ENCODE data around the gene ACTL6B.
"Not testable (repeated sequence)": the region's sequence is repeated elsewhere in the genome, so short reads cannot be mapped to it uniquely, and the experiment has no call there.

Gene ACTL6B

DNA sequence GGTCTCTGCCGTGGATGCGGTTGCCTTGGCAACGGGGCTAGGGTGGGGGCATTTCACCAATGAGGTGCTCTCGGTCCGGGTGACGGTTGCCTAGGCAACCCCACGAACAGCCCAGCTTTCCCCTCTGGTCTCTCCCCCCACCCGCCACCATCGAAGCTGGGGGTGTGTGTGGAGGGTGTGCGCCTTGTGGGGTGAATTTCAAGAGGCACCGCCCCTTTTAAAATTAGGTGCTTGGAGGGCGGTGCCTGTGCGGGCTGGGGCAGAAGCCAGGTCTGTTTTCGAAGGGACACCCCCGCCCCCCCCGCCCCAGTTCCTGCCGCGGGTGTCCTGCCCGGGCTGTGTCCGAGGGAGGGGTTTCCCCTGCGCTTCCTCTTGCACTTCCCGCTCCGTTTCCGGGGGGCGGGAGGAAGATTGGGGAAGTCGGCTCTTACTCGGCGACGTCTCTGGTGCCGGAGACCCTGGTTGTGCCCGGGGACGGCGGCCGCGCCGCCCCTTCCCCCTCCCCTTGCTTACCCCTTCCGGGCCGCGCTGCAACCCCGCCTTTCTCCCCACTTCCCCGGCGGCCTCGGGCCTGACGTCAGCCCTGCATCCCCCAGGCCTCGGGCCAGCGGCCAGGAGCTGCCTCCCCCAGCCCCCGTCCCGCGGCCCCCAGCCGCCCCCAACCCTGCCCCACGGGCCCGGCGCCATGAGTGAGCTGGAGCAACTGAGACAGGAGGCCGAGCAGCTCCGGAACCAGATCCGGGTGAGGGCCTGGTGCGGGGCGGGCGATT, 19.5 kb upstream of the ACTL6B start:
- Histone ChIP-seq H3K4me1 (ENCODE audit: control insufficient read depth, insufficient read depth, low read length) (no peaks in the 10 kb centered on the region), H3K27ac (ENCODE audit: low read depth, low read length) (peak overlapping the region; percentile 60)

DNA sequence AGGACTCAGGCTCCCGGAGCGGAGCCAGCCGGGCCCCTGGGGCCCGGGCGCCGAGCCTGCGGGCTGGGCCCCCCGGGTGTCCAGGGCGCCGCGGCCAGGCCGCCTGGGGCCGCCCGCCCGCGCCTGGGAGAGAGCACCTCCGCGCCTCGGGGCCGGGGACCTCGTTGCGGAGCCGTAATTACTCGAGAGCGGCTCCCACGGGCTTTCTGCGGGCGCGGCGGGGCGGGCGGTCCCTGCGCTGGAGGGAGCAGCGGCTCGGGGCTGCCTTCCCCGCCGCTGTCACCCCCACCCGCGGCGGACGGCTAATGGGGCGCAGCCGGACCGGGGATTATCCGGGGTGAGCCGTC, 18.8 kb upstream of the ACTL6B start:
- Histone ChIP-seq H3K36me3 (ENCODE audit: control insufficient read depth, insufficient read depth, low read length) (peaks cover 35% of the 10 kb centered on the region), H3K9me3 (ENCODE audit: control insufficient read depth, insufficient read depth, low read length) (no peaks in the 10 kb centered on the region), H3K27ac (ENCODE audit: low read depth, low read length) (peak overlapping the region; percentile 35), H3K27me3 (ENCODE audit: control insufficient read depth, insufficient read depth, low read length) (peaks cover 2% of the 10 kb centered on the region; the same call in 1 of the 2 replicates), H3K9ac (ENCODE audit: low read depth, low read length) (no peak overlapping the region), H3K4me1 (ENCODE audit: control insufficient read depth, insufficient read depth, low read length) (no peaks in the 10 kb centered on the region), H3K4me3 (ENCODE audit: low read depth, low read length) (peak overlapping the region; percentile 85)

More for the DNA sequence above, 19.5 kb upstream of the ACTL6B start:
- H3K9me3 ChIP-seq (ENCODE audit: control insufficient read depth, insufficient read depth, low read length): no peaks in the 10 kb centered on the region
- H3K36me3 ChIP-seq (ENCODE audit: control insufficient read depth, insufficient read depth, low read length): peaks cover 42% of the 10 kb centered on the region
- H3K4me3 ChIP-seq (ENCODE audit: low read depth, low read length): peak overlapping the region; percentile 85
- no peak overlapping the region for H3K9ac ChIP-seq (ENCODE audit: low read depth, low read length)
- peaks cover 2% of the 10 kb centered on the region; the same call in 1 of the 2 replicates for H3K27me3 ChIP-seq (ENCODE audit: control insufficient read depth, insufficient read depth, low read length)

DNA sequence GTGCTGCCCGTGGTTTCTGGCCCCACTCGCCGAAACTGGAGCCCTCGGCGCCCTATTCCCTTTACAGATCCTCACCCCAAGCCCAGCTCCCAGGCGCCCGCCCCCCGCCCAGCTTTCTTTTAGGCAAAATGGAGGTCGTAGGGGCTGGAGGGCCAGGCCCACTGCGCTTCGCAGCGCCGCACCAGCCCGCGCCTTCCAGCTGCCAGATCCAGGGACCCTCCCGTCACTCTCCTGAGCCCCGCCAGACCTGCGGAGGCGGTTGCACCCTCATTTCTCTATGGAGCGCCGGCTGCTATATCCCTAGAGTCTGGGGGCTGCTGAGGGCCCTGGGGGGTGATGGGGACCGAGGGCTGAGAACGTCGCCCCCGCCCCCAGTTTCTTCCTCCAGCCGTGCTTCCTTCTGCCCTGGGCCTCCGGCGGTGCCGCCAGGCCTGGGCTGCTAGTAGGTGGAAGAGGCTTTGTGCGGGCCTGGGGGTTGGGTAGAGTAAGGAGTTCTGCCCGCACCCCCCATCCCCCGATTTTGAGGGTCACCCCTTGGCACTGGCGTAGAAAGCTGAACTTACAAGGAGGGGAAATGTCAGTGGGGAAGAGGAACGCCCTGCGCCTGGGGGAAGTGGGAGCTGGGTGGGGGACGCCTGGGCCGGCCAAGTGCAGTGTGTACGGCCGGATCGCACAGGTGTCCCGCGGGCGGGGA, 18.3 kb upstream of the ACTL6B start:
- H3K4me3 ChIP-seq (ENCODE audit: low read depth, low read length): peak overlapping the region; percentile 85
- H3K27me3 ChIP-seq (ENCODE audit: control insufficient read depth, insufficient read depth, low read length): peaks cover 2% of the 10 kb centered on the region; the same call in 1 of the 2 replicates
- H3K9ac ChIP-seq (ENCODE audit: low read depth, low read length): no peak overlapping the region
- no peaks in the 10 kb centered on the region for H3K9me3 ChIP-seq (ENCODE audit: control insufficient read depth, insufficient read depth, low read length)
- no peaks in the 10 kb centered on the region for H3K4me1 ChIP-seq (ENCODE audit: control insufficient read depth, insufficient read depth, low read length)
- peak overlapping the region; percentile 10 for H3K27ac ChIP-seq (ENCODE audit: low read depth, low read length)
- H3K36me3 ChIP-seq (ENCODE audit: control insufficient read depth, insufficient read depth, low read length): peaks cover 30% of the 10 kb centered on the region

DNA sequence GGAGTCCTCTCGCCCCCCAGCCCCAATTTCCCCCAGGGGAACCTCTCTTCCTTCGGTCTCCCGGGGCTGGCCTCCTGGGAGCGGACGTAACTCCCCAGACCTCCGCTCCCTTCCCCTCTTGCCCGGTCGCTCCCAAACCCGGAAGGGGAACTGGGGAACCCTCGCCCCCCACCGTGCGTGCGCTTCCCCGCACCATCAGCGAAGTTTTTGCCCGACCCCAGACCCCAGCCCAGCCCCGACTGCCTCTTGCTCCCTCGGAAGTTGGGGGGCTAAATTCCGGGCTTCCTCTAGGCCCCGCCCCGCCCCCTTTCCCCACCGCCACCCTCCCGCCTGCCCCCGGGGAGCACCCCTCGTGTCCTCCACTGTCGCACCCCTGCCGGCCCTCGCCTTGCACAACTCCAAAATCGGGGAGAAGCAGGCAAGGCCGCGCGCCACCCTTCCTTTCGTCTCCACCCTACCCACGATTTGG, 17.7 kb upstream of the ACTL6B start:
- no peaks in the 10 kb centered on the region for H3K4me1 ChIP-seq (ENCODE audit: control insufficient read depth, insufficient read depth, low read length)
- peak overlapping the region; percentile 85 for H3K4me3 ChIP-seq (ENCODE audit: low read depth, low read length)
- no peaks in the 10 kb centered on the region for H3K9me3 ChIP-seq (ENCODE audit: control insufficient read depth, insufficient read depth, low read length)
- H3K27ac ChIP-seq (ENCODE audit: low read depth, low read length): peak overlapping the region; percentile 99
- H3K36me3 ChIP-seq (ENCODE audit: control insufficient read depth, insufficient read depth, low read length): peaks cover 24% of the 10 kb centered on the region
- peaks cover 2% of the 10 kb centered on the region; the same call in 1 of the 2 replicates for H3K27me3 ChIP-seq (ENCODE audit: control insufficient read depth, insufficient read depth, low read length)
- H3K9ac ChIP-seq (ENCODE audit: low read depth, low read length): 0 out of 2 replicates have a peak overlapping the region, but pooled peaks have one; percentile 24

DNA sequence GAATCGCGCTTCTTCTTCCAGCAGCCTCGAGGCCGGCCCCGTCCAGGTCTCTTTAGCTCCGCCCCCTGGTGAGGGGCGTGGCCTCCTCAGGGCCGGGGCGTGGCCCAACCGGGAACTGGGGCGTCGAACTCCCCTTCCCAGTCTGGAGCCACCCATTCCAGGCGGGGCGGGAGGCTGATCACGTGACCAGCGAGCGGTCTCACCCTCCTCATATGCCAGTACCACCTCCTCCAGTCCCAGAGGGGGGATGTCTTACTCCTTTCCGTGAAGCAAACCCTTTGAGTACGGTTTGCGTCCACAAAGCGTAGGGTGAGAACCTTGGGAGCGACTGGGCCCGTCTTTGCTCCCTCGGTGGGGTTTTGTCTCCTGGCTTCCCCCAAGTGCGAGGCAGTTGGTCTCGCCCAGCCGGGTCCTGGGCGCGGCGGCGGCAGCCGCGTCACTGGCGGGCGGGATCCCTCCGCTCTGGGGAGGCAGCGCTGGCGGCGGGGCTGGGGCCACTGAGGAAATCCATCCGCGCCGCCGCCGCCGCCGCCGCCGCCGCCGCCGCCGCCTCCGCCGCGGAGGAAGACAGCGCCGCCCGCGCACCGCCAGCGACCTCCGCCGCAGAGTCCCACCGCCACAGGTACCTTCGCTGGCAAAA, 17.2 kb upstream of the ACTL6B start, which contains the start of gene GNB2:
Gene GNB2 (plus strand): TSS at position 439 of the 640 bp plus-strand sequence. CDS start 2,526 bp downstream, outside the sequence.
- Histone ChIP-seq H3K9ac (ENCODE audit: low read depth, low read length) (peak within 1 kb of the TSS; percentile 100), H3K27ac (ENCODE audit: low read depth, low read length) (peak within 1 kb of the TSS; percentile 99), H3K4me1 (ENCODE audit: control insufficient read depth, insufficient read depth, low read length) (no peaks in the 10 kb centered on the region), H3K36me3 (ENCODE audit: control insufficient read depth, insufficient read depth, low read length) (peaks cover 19% of the 10 kb centered on the region), H3K4me3 (ENCODE audit: low read depth, low read length) (peak within 1 kb of the TSS; percentile 85), H3K27me3 (ENCODE audit: control insufficient read depth, insufficient read depth, low read length) (peaks cover 2% of the 10 kb centered on the region; the same call in 1 of the 2 replicates), H3K9me3 (ENCODE audit: control insufficient read depth, insufficient read depth, low read length) (no peaks in the 10 kb centered on the region)

DNA sequence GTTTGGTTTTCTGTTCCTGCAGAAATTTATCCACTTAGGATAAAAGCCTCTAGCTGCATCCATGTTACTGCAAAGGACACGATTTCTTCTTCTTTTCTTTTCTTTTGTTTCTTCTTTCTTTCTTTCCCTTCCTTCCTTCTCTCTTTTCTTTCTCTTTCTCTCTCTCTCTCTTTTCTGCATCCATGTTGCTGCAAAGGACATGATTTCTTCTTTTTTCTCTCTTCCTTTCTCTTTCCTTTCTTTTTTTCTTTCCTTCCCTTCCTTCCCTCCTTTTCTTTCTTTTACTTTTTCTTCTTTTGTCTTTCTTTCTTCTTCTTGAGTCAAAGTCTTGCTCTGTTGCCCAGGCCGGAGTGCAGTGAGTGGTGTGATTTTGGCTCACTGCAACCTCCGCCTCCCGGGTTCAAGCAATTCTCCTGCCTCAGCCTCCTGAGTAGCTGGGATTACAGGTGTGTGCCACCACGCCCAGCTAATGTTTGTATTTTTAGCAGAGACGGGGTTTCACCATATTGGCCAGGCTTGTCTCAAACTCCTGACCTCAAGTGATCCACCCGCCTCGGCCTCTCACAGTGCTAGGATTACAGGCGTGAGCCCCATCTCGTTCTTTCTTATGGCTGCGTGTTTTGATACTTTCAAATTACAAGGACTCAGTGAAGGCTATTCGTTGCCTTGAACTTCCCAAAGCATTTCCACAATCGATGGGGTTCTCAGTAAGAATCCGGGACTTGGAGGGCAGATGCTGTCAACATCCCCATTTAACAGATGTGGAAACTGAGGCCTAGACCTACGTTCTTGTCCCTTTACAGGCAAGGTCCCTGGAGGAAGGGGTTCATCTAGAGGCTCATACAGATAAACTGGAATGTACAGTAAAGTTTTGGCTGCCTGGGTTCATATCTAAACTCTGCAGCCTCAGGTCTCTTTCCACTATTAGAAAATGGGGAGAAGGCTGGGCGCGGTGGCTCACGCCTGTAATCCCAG, 15.4 kb upstream of the ACTL6B start:
- H3K4me3 ChIP-seq (ENCODE audit: low read depth, low read length): no peak overlapping the region
- H3K27ac ChIP-seq (ENCODE audit: low read depth, low read length): no peak overlapping the region
- no peaks in the 10 kb centered on the region for H3K9me3 ChIP-seq (ENCODE audit: control insufficient read depth, insufficient read depth, low read length)
- H3K36me3 ChIP-seq (ENCODE audit: control insufficient read depth, insufficient read depth, low read length): 0 out of 2 replicates have a peak, but pooled peaks cover under 1% of the 10 kb centered on the region
- no peaks in the 10 kb centered on the region for H3K4me1 ChIP-seq (ENCODE audit: control insufficient read depth, insufficient read depth, low read length)
- no peak overlapping the region for H3K9ac ChIP-seq (ENCODE audit: low read depth, low read length)
- H3K27me3 ChIP-seq (ENCODE audit: control insufficient read depth, insufficient read depth, low read length): peaks cover 2% of the 10 kb centered on the region; the same call in 1 of the 2 replicates

DNA sequence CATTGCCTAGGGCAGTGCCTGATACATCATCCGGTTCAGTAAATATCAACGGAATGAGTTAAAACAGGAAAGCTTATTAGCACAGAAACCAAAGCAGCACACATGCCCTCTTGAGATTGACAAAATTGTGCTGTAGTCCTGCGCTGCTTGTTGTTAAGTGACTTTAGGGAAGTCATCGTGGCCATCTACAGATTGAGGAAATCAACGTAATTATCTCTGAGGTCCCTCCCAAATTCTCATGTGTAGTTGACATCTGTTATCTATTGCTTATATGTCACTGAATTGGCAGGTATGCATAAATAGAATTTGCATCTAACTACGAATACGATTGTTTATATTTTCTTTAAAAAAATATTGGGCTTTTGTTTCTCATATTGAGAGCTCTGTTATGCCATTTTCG, 13.8 kb upstream of the ACTL6B start:
- no peaks in the 10 kb centered on the region for H3K36me3 ChIP-seq (ENCODE audit: control insufficient read depth, insufficient read depth, low read length)
- H3K4me1 ChIP-seq (ENCODE audit: control insufficient read depth, insufficient read depth, low read length): no peaks in the 10 kb centered on the region
- H3K4me3 ChIP-seq (ENCODE audit: low read depth, low read length): no peak overlapping the region
- no peak overlapping the region for H3K9ac ChIP-seq (ENCODE audit: low read depth, low read length)
- H3K27ac ChIP-seq (ENCODE audit: low read depth, low read length): no peak overlapping the region
- no peaks in the 10 kb centered on the region for H3K9me3 ChIP-seq (ENCODE audit: control insufficient read depth, insufficient read depth, low read length)
- H3K27me3 ChIP-seq (ENCODE audit: control insufficient read depth, insufficient read depth, low read length): peaks cover 2% of the 10 kb centered on the region; the same call in 1 of the 2 replicates

GRCh38 chr7:100669106-100669505, 12.9 kb upstream of the ACTL6B start:
- H3K9me3 ChIP-seq (ENCODE audit: control insufficient read depth, insufficient read depth, low read length); H3K4me1 ChIP-seq (ENCODE audit: control insufficient read depth, insufficient read depth, low read length); H3K27ac ChIP-seq (ENCODE audit: low read depth, low read length); H3K9ac ChIP-seq (ENCODE audit: low read depth, low read length); H3K36me3 ChIP-seq (ENCODE audit: control insufficient read depth, insufficient read depth, low read length); H3K4me3 ChIP-seq (ENCODE audit: low read depth, low read length); H3K27me3 ChIP-seq (ENCODE audit: control insufficient read depth, insufficient read depth, low read length): not testable (repeated sequence)

- peaks cover 2% of the 10 kb centered on the region; the same call in 1 of the 2 replicates for H3K27me3 ChIP-seq (ENCODE audit: control insufficient read depth, insufficient read depth, low read length)
- H3K9me3 ChIP-seq (ENCODE audit: control insufficient read depth, insufficient read depth, low read length): no peaks in the 10 kb centered on the region
- H3K4me3 ChIP-seq (ENCODE audit: low read depth, low read length): no peak overlapping the region
- no peak overlapping the region for H3K9ac ChIP-seq (ENCODE audit: low read depth, low read length)
- H3K27ac ChIP-seq (ENCODE audit: low read depth, low read length): no peak overlapping the region
- no peaks in the 10 kb centered on the region for H3K36me3 ChIP-seq (ENCODE audit: control insufficient read depth, insufficient read depth, low read length)
- no peaks in the 10 kb centered on the region for H3K4me1 ChIP-seq (ENCODE audit: control insufficient read depth, insufficient read depth, low read length)
Measured at GRCh38 chr7:100668069-100668449, 11.8 kb upstream of the ACTL6B start.

All from HUES48 (cell line).